Muscle of leg (tissue), 11 donors: ENCODE results near the gene IDS. TPM values are rescaled to one million over a fixed set of nuclear protein-coding genes. Genes with fewer than 3 reads are reported as not detected.
A peak's percentile ranks its signal among the peaks of the same experiment; 100 is the strongest.
"Not testable (repeated sequence)": the region's sequence is repeated elsewhere in the genome, so short reads cannot be mapped to it uniquely, and the experiment has no call there.

Experiments used
- DNase-seq: peaks from one replicate; pipeline ENCODE4 v3.0.0; 2013
- H3K27ac ChIP-seq: one replicate; pipeline ENCODE4 v1.5.1; 2013; ENCODE audit warnings: mild to moderate bottlenecking, low read length, control low read depth
- H3K27me3 ChIP-seq: one replicate; pipeline ENCODE4 v1.6.1; 2013; ENCODE audit warnings: low read length; ENCODE audit not compliant: control insufficient read depth, insufficient read depth
- H3K36me3 ChIP-seq: one replicate; pipeline ENCODE4 v1.6.1; 2013; ENCODE audit warnings: low read length; ENCODE audit not compliant: control insufficient read depth, insufficient read depth
- H3K4me1 ChIP-seq: one replicate; pipeline ENCODE4 v1.6.1; 2013; ENCODE audit warnings: low read length; ENCODE audit not compliant: control insufficient read depth, insufficient read depth
- H3K4me3 ChIP-seq: one replicate; pipeline ENCODE4 v1.5.1; 2013; ENCODE audit warnings: low read length, control low read depth
- H3K9me3 ChIP-seq: replicated peaks from 2 replicates; pipeline ENCODE4 v1.6.1; 2013; ENCODE audit warnings: low read depth, low read length; ENCODE audit not compliant: control insufficient read depth
- WGBS: methylation state at CpG from one replicate; pipeline ENCODE4 v1.1.5; 2013; ENCODE audit warnings: missing lambda C conversion rate; ENCODE audit not compliant: insufficient coverage; 5-methylcytosine and 5-hydroxymethylcytosine counted together
- polyA plus RNA-seq, 8 donors: library from polyadenylated mRNA; unstranded; fragments of 120-200 nt; gene quantifications; one replicate each; pipeline versions ENCODE4 v1.2.1 to v1.2.3, GENCODE V29; 2013; ENCODE audit warnings: inconsistent platforms in 1 of 8, low replicate concordance in 1 of 8; ENCODE audit not compliant: insufficient read length in 8 of 8, insufficient read depth in 1 of 8
- total RNA-seq: library from RNA; stranded (reverse); fragments of 120-200 nt; gene quantifications from one replicate; pipeline ENCODE4 v1.2.4, GENCODE V29; 2013

IDS gene
- total and polyA plus RNA-seq, 9 donors, result 17.0 to 25.7 (median 21.7) TPM

DNA sequence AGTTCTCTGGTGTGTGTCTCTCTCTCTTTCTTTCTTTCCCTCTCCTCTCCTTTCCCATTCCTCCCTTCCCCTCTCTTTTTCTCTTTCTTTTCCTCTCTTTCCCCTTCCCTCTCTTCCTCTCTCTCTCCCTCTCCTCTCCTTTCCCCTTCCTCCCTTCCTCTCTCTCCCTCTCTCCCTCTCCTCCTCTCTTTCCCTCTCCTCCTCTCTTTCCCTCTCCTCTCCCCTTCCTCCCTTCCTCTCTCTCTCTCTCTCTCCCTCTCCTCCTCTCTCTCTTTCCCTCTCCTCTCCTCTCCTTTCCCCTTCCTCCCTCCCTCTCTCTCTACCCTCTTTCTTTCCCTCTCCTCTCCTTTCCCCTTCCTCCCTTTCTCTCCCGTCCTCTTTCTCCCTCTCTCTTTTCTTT lies 23.3 kb upstream of the IDS start:
- Histone ChIP-seq H3K27me3 (peaks cover 3% of the 10 kb centered on the region), H3K4me1 (peaks cover 8% of the 10 kb centered on the region)
- WGBS, result no CpG with 5 or more reads among the region's 1 CpG

DNA sequence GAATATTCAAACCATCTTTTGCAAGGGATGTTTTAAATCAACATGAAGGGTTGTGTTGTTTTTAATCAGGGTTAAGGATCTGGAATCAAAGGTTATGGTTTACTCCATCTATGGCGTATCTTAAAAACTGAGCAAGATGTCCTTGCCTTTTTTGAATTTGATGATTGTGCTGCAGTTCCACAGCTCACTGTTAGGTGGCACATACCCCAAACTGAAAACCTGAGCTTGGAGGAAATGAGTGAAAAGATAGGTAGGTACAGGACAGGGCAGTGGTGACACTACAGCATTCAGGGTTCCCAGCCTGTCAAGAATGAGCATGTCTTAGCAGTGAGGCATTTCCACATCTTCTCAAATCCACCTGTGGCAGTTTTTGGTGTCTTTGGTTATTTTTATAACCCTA lies 22.6 kb upstream of the IDS start:
- Histone ChIP-seq H3K27ac (no peak overlapping the region), H3K4me1 (peaks cover 8% of the 10 kb centered on the region), H3K9me3 (no peaks in the 10 kb centered on the region), H3K4me3 (no peak overlapping the region), H3K36me3 (no peaks in the 10 kb centered on the region), H3K27me3 (peaks cover 5% of the 10 kb centered on the region)
- WGBS, result 50% methylated on average over 1 of the region's 1 CpG
- DNase-seq, result no peak

More for the DNA sequence above, 23.3 kb upstream of the IDS start:
- DNase-seq, result no peak
- Histone ChIP-seq H3K9me3 (no peaks in the 10 kb centered on the region), H3K36me3 (no peaks in the 10 kb centered on the region), H3K27ac (no peak overlapping the region), H3K4me3 (no peak overlapping the region)

DNA sequence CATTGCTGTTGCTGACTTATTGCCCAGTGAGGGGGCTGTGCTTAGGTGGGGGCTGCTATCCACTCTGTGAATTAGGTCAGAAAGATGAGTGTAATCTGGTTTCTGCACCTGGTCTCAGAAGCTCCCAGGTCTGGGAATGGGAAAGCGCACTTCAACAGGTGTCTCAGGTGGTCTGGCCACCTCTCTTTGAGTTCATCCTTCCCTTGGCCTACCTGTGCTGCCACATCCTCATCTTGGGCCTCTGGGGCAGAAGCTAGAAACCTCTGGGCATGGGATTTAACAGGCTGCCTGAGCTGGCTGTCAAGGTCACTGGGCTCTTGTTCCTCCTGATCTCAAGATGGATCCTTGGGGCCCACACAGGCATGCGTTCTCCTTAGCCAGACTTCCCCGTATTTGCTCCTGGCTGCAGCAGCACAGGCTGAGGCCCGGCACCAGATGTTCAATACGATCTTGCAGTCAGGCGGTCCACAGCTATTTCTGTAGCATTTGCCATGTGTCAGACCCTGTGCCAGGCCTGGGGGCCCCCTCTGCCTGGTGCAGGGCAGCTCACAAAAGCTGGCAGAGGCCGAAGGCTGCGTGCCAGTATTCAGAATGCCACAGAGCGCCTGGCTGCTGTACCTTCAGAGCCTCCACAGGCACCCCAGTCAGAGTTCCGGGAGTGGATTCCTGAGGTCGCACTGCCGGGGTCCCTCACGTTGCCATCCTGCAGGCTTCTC lies 21.4 kb upstream of the IDS start:
- no CpG with 5 or more reads among the region's 13 CpGs for WGBS
- H3K27ac ChIP-seq, result peak overlapping the region; percentile 62

DNA sequence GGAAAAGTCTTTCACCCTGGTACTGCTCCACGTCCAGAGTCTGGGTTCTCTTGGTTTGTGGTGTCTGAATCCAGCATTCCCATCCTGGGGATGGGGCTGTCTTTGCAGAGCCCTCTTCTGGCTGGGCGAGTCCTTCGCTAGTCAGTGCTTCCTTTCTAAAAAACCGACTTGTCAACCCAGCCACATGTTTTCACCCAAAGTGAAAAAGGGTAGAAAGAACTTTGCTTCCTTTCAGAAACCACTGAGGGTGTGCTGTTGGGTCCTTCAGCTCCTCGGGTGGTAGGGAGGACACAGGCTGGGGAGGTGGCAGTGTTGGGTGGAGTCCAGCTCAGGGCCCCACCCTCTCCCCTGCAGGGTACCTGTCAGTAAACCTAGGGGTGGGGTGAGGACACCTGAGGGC lies 20.8 kb upstream of the IDS start:
- not testable (repeated sequence) for H3K9me3 ChIP-seq, DNase-seq, H3K4me3 ChIP-seq, H3K36me3 ChIP-seq, H3K4me1 ChIP-seq
- no CpG with 5 or more reads among the region's 5 CpGs for WGBS
- H3K27ac ChIP-seq, result peak overlapping the region; percentile 62
- H3K27me3 ChIP-seq, result peaks cover 13% of the 10 kb centered on the region

More for the DNA sequence above, 21.4 kb upstream of the IDS start:
- H3K9me3 ChIP-seq, H3K4me1 ChIP-seq, H3K36me3 ChIP-seq, H3K4me3 ChIP-seq: not testable (repeated sequence)
- H3K27me3 ChIP-seq, result peaks cover 13% of the 10 kb centered on the region
- peak; percentile 43 for DNase-seq

DNA sequence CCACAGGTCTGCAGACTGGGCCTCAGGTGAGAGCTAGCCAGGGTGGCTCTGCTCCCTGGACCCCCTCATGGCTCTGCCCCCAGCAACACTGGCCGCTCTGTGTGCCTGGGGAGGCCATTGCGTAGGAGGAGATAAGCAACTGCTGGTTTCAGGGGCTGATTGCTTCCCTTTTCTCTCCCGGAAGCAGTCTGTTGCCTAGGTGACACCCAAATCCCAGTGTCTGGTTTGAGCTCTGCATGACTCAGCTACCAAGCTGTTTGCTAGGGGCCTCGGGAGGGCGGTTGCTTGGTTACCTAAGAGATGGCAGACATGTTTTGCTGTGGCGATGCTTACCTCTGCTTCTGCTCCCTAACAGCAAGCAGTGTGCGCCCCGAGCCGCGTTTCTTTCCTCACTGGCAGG lies 20.3 kb upstream of the IDS start:
- peak; percentile 56 for DNase-seq
- no CpG with 5 or more reads among the region's 10 CpGs for WGBS
- H3K9me3 ChIP-seq, H3K27ac ChIP-seq, H3K36me3 ChIP-seq, H3K4me1 ChIP-seq, H3K4me3 ChIP-seq: not testable (repeated sequence)
- peaks cover 13% of the 10 kb centered on the region for H3K27me3 ChIP-seq

DNA sequence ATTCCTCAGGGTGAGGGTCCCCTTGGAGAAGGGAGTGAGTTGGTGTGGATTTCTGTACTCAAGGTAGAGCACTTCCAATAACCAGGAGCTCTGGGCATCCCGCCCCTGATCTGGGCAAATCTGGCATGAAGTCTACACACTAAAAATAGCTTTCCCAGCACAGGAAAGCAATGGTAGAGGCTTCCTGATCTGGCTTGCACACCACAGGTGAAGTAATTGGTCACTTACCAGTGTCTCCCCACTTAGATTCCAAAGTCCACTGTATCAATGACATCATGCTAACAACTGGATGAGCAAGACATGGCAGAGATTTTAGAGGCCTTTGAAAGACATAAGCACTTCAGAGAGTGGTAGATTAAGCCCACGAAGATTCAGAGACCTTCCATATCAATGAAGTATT lies 17.8 kb upstream of the IDS start:
- Histone ChIP-seq H3K27ac (no peak overlapping the region), H3K36me3 (no peaks in the 10 kb centered on the region), H3K4me1 (peaks cover 8% of the 10 kb centered on the region), H3K27me3 (peaks cover 13% of the 10 kb centered on the region), H3K4me3 (no peak overlapping the region), H3K9me3 (no peaks in the 10 kb centered on the region)
- no CpG with 5 or more reads among the region's 2 CpGs for WGBS
- no peak for DNase-seq

DNA sequence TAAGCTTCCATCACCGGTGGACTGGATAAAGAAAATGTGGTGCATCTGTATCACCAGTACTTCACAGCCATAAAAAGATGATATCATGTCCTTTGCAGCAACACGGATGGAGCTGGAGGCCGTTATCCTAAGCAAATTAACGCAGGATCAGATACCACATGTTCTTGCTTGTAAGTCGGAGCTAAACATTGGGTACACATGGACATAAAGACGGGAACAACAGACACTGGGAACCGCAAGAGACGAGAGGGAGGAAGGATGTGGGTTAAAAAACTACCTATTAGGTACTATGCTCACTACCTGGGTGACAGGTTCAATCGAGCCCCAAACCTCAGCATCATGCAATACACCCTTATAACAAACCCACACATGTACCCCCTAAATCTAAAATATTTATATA lies 16.3 kb upstream of the IDS start:
- Histone ChIP-seq H3K27ac (no peak overlapping the region), H3K9me3 (no peaks in the 10 kb centered on the region), H3K4me1 (peaks cover 7% of the 10 kb centered on the region), H3K4me3 (no peak overlapping the region), H3K27me3 (peaks cover 13% of the 10 kb centered on the region), H3K36me3 (no peaks in the 10 kb centered on the region)
- no peak for DNase-seq
- WGBS, result 69% methylated on average over 4 of the region's 9 CpGs

DNA sequence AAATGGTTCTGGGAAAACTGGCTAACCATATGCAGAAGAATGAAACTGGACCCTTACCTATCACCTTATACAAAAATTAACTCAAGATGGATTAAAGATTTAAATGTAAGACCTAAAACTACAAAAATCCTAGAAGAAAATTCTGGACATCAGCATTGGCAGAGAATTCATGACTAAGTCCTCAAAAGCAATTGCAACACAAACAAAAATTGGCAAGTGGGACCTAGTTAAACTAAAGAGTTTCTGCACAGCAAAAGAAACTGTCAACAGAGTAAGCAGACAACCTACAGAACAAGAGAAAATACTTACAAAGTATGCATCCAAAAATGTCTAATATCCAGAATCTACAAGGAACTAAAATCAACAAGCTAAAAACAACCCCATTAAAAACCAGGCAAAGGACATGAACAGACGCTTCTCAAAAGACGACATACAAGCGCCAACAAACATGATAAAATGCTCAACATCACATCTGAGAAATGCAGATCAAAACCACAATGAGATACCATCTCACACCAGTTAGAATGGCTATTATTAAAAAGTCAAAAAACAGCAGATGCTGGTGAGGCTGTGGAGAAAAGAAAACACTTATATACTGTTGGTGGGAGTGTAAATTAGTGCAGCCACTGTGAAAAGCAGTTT lies 15.7 kb upstream of the IDS start:
- not testable (repeated sequence) for H3K27ac ChIP-seq, H3K4me1 ChIP-seq, H3K36me3 ChIP-seq, DNase-seq, H3K4me3 ChIP-seq, H3K9me3 ChIP-seq
- WGBS, result no CpG with 5 or more reads among the region's 3 CpGs
- peaks cover 13% of the 10 kb centered on the region for H3K27me3 ChIP-seq

DNA sequence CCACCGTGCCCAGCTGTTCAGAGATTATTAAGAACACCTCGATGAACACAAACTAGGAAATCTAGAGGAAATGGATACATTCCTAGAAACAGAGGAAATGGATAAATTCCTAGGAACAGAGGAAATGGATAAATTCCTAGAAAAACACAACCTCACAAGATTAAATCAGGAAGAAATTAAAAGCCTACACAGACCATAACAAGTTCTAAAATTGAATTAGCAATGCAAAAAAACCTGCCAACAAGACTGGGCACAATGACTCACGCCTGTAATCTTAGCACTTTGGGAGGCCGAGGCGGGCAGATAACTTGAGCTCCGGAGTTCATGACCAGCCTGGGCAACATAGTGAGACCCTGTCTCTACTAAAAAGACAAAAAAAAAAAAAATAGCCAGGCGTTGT lies 13.1 kb upstream of the IDS start:
- H3K27me3 ChIP-seq, result peaks cover 11% of the 10 kb centered on the region
- H3K4me3 ChIP-seq, result no peak overlapping the region
- no peaks in the 10 kb centered on the region for H3K9me3 ChIP-seq
- DNase-seq, result no peak
- H3K36me3 ChIP-seq, result no peaks in the 10 kb centered on the region
- H3K27ac ChIP-seq, result no peak overlapping the region
- no peaks in the 10 kb centered on the region for H3K4me1 ChIP-seq
- no CpG with 5 or more reads among the region's 7 CpGs for WGBS

DNA sequence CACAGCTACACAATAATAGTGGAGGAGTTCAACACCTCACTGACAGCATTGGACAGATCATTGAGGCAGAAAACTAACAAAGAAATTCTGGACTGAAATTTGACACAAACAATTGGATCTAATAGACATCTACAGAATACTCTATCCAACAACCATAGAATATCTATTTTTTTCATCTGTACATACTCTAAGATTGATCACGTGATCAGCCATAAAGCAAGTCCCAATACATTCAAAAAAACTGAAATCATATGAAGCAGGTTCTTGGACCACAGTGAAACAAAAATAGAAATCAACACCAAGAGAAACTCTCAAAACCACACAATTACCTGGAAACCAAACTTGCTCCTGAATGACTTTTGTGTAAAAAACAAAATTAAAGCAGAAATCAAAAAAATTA lies 12.2 kb upstream of the IDS start:
- Histone ChIP-seq H3K4me3 (no peak overlapping the region), H3K27ac (no peak overlapping the region), H3K9me3 (no peaks in the 10 kb centered on the region), H3K4me1 (peaks cover 1% of the 10 kb centered on the region), H3K27me3 (peaks cover 5% of the 10 kb centered on the region), H3K36me3 (no peaks in the 10 kb centered on the region)
- no peak for DNase-seq
- WGBS, result 80% methylated on average over 1 of the region's 1 CpG
